ENCODE data around the gene SMTNL2.

Gene SMTNL2

GRCh38 chr17:4605826-4606225, 21.5 kb downstream of the SMTNL2 start:
- no peak overlapping the region for H3K4me3 ChIP-seq (ENCODE audit: low read depth, low read length)
- ChIA-PET POLR2A (no interaction called here), CTCF (interaction anchor here (0.7 to 2.5 kb wide), 2 partner anchors 11 to 19 kb away, joined by 3 to 15 read pairs; no protein-coding TSS in a partner anchor)
- no peak for TF ChIP-seq CTCF (IDR thresholded peaks at IDR 0.05; ENCODE audit: insufficient read depth, low read length, missing control alignments)
- DNase-seq (ENCODE audit: low read depth, low spot score): no peak

GRCh38 chr17:4607261-4607741, 23.0 kb downstream of the SMTNL2 start:
- CTCF ChIA-PET: interaction anchor here (2.5 to 5.6 kb wide), 3 partner anchors 18 to 40 kb away, joined by 15 to 38 read pairs (median 33); no protein-coding TSS in a partner anchor
- H3K4me3 ChIP-seq (ENCODE audit: low read depth, low read length): no peak overlapping the region
- POLR2A ChIA-PET: no interaction called here
- DNase-seq (ENCODE audit: low read depth, low spot score): no peak
- TF ChIP-seq CTCF (IDR thresholded peaks at IDR 0.05; ENCODE audit: insufficient read depth, low read length, missing control alignments): no peak

- ChIA-PET POLR2A (no interaction called here), CTCF (interaction anchor here (3.8 to 5.6 kb wide), 2 partner anchors 17 to 41 kb away, joined by 33 to 38 read pairs; no protein-coding TSS in a partner anchor)
- H3K4me3 ChIP-seq (ENCODE audit: low read depth, low read length): no peak overlapping the region
- no peak for TF ChIP-seq CTCF (IDR thresholded peaks at IDR 0.05; ENCODE audit: insufficient read depth, low read length, missing control alignments)
- no peak for DNase-seq (ENCODE audit: low read depth, low spot score)
Measured at GRCh38 chr17:4607773-4608187, 23.5 kb downstream of the SMTNL2 start.

- ChIA-PET CTCF (interaction anchor here (1.1 to 5.6 kb wide), 4 partner anchors 15 to 45 kb away, joined by 3 to 38 read pairs (median 18); no protein-coding TSS in a partner anchor), POLR2A (no interaction called here)
- no peak for DNase-seq (ENCODE audit: low read depth, low spot score)
- H3K4me3 ChIP-seq (ENCODE audit: low read depth, low read length): no peak overlapping the region
- no peak for TF ChIP-seq CTCF (IDR thresholded peaks at IDR 0.05; ENCODE audit: insufficient read depth, low read length, missing control alignments)
Measured at GRCh38 chr17:4609761-4610160, 25.4 kb downstream of the SMTNL2 start.

GRCh38 chr17:4610162-4610561, 25.8 kb downstream of the SMTNL2 start:
- POLR2A ChIA-PET: no interaction called here

GRCh38 chr17:4610656-4611055, 26.3 kb downstream of the SMTNL2 start:
- ChIA-PET POLR2A (no interaction called here), CTCF (interaction anchor here (0.6 to 5.6 kb wide), 5 partner anchors 15 to 179 kb away, joined by 3 to 38 read pairs (median 4); no protein-coding TSS in a partner anchor)
- no peak for TF ChIP-seq CTCF (IDR thresholded peaks at IDR 0.05; ENCODE audit: insufficient read depth, low read length, missing control alignments)
- DNase-seq (ENCODE audit: low read depth, low spot score): no peak
- H3K4me3 ChIP-seq (ENCODE audit: low read depth, low read length): no peak overlapping the region

More at GRCh38 chr17:4610162-4610561, 25.8 kb downstream of the SMTNL2 start:
- DNase-seq (ENCODE audit: low read depth, low spot score): no peak
- CTCF ChIA-PET: interaction anchor here (0.8 to 5.6 kb wide), 4 partner anchors 15 to 180 kb away, joined by 3 to 38 read pairs (median 18); no protein-coding TSS in a partner anchor
- no peak for TF ChIP-seq CTCF (IDR thresholded peaks at IDR 0.05; ENCODE audit: insufficient read depth, low read length, missing control alignments)
- no peak overlapping the region for H3K4me3 ChIP-seq (ENCODE audit: low read depth, low read length)

Data from AG04449 (cell line).